ENCODE results near the gene ADAMTS17. TPM values are rescaled to one million over a fixed set of nuclear protein-coding genes. Genes with fewer than 3 reads are reported as not detected.

The ADAMTS17 gene
- total RNA-seq, 1 donor from 2014 or later: 6.2 TPM

GRCh38 chr15:100334456-100334855, 7.3 kb downstream of the ADAMTS17 start:
- no peak for DNase-seq
- Histone ChIP-seq H3K27me3 (no peaks in the 10 kb centered on the region), H3K4me3 (no peak overlapping the region), H3K4me1 (no peaks in the 10 kb centered on the region), H3K27ac (no peak overlapping the region), H3K9me3 (no peaks in the 10 kb centered on the region), H3K36me3 (no peaks in the 10 kb centered on the region)
- intact Hi-C loops (cut with DNase I): no loop called here
- TF ChIP-seq CTCF (IDR thresholded peaks at IDR 0.05): no peak
- no peak for ATAC-seq

GRCh38 chr15:100334015-100334414, 7.8 kb downstream of the ADAMTS17 start:
- intact Hi-C loops (cut with DNase I): no loop called here
- ATAC-seq (no peak), DNase-seq (no peak)
- no peaks in the 10 kb centered on the region for H3K36me3 ChIP-seq
- H3K4me1 ChIP-seq: no peaks in the 10 kb centered on the region
- H3K4me3 ChIP-seq: no peak overlapping the region
- H3K9me3 ChIP-seq: no peaks in the 10 kb centered on the region
- no peak overlapping the region for H3K27ac ChIP-seq
- H3K27me3 ChIP-seq: no peaks in the 10 kb centered on the region
- no peak for TF ChIP-seq CTCF (IDR thresholded peaks at IDR 0.05)

GRCh38 chr15:100333236-100333635, 8.5 kb downstream of the ADAMTS17 start:
- no peak for TF ChIP-seq CTCF (IDR thresholded peaks at IDR 0.05)
- Histone ChIP-seq H3K4me1 (no peaks in the 10 kb centered on the region), H3K27ac (no peak overlapping the region), H3K36me3 (no peaks in the 10 kb centered on the region), H3K9me3 (no peaks in the 10 kb centered on the region), H3K27me3 (no peaks in the 10 kb centered on the region), H3K4me3 (no peak overlapping the region)
- DNase-seq (no peak), ATAC-seq (no peak)
- intact Hi-C loops (cut with DNase I): no loop called here

- no peaks in the 10 kb centered on the region for H3K36me3 ChIP-seq
- H3K4me1 ChIP-seq: no peaks in the 10 kb centered on the region
- ATAC-seq (no peak), DNase-seq (no peak)
- intact Hi-C loops (cut with DNase I): no loop called here
- H3K27me3 ChIP-seq: no peaks in the 10 kb centered on the region
- no peak for TF ChIP-seq CTCF (IDR thresholded peaks at IDR 0.05)
- H3K9me3 ChIP-seq: no peaks in the 10 kb centered on the region
- H3K27ac ChIP-seq: no peak overlapping the region
- H3K4me3 ChIP-seq: no peak overlapping the region
Observed at GRCh38 chr15:100332721-100333120, 9.1 kb downstream of the ADAMTS17 start.

GRCh38 chr15:100332231-100332630, 9.5 kb downstream of the ADAMTS17 start:
- TF ChIP-seq CTCF (IDR thresholded peaks at IDR 0.05): no peak
- no peaks in the 10 kb centered on the region for H3K9me3 ChIP-seq
- H3K36me3 ChIP-seq: no peaks in the 10 kb centered on the region
- H3K4me1 ChIP-seq: no peaks in the 10 kb centered on the region
- H3K27me3 ChIP-seq: no peaks in the 10 kb centered on the region
- H3K4me3 ChIP-seq: no peak overlapping the region
- DNase-seq (no peak), ATAC-seq (no peak)
- H3K27ac ChIP-seq: no peak overlapping the region
- intact Hi-C loops (cut with DNase I): no loop called here

GRCh38 chr15:100330629-100331215, 11.1 kb downstream of the ADAMTS17 start:
- intact Hi-C loops (cut with DNase I): no loop called here

More at GRCh38 chr15:100330629-100331215, 11.1 kb downstream of the ADAMTS17 start:
- Histone ChIP-seq H3K4me3 (no peak overlapping the region), H3K36me3 (no peaks in the 10 kb centered on the region), H3K9me3 (no peaks in the 10 kb centered on the region), H3K27ac (no peak overlapping the region), H3K4me1 (no peaks in the 10 kb centered on the region), H3K27me3 (no peaks in the 10 kb centered on the region)
- no peak for DNase-seq
- peak; percentile 19 for ATAC-seq
- no peak for TF ChIP-seq CTCF (IDR thresholded peaks at IDR 0.05)
